Suprapubic skin (tissue), 4 donors: Measurements from ENCODE around the gene TEK. TPM values are rescaled to one million over a fixed set of nuclear protein-coding genes. Genes with fewer than 3 reads are reported as not detected.

Source experiments
- DNase-seq, 2 donors: peaks; one replicate each; pipeline ENCODE4 v3.0.0-alpha.2; 2019; ENCODE audit warnings: low spot score in 2 of 2
- H3K27ac ChIP-seq: fragments of 200-600 bp; sonication (generic); one replicate; pipeline ENCODE4 v1.5.1; 2019
- H3K27me3 ChIP-seq: fragments of 200-600 bp; sonication (generic); one replicate; pipeline ENCODE4 v1.5.1; 2019
- H3K36me3 ChIP-seq: fragments of 200-600 bp; sonication (generic); one replicate; pipeline ENCODE4 v1.5.1; 2019
- H3K4me1 ChIP-seq: fragments of 200-600 bp; sonication (generic); one replicate; pipeline ENCODE4 v1.5.1; 2019
- H3K4me3 ChIP-seq: fragments of 200-600 bp; sonication (generic); one replicate; pipeline ENCODE4 v1.5.1; 2019; ENCODE audit warnings: mild to moderate bottlenecking
- H3K9me3 ChIP-seq: fragments of 200-600 bp; sonication (generic); one replicate; pipeline ENCODE4 v1.5.1; 2019
- CTCF ChIP-seq, 2 donors: fragments of 200-600 bp in 1 of 2; fragments of 450-650 bp in 1 of 2; sonication (generic) in 1 of 2; IDR thresholded peaks; one replicate each; pipeline ENCODE4 v1.5.1; 2016 to 2019; ENCODE audit warnings: antibody characterized with exemption in 2 of 2, mild to moderate bottlenecking in 1 of 2, moderate library complexity in 1 of 2
- EP300 ChIP-seq: sonication (generic); formaldehyde crosslinking; IDR thresholded peaks from one replicate; pipeline ENCODE4 v1.6.1; 2017; ENCODE audit warnings: antibody characterized with exemption
- POLR2A ChIP-seq, 2 donors: fragments of 450-650 bp; IDR thresholded peaks; one replicate each; pipeline ENCODE4 v1.6.1; 2017; ENCODE audit warnings: antibody characterized with exemption in 2 of 2, mild to moderate bottlenecking in 2 of 2, moderate library complexity in 2 of 2
- POLR2AphosphoS5 ChIP-seq, 3 donors: sonication (generic); formaldehyde crosslinking; IDR thresholded peaks; one replicate each; pipeline ENCODE4 v1.6.1; 2017; ENCODE audit warnings: antibody characterized with exemption in 3 of 3
- WGBS: methylation state at CpG from one replicate; pipeline ENCODE4 v1.1.5; 2018; 5-methylcytosine and 5-hydroxymethylcytosine counted together
- total RNA-seq, 4 donors: library from RNA; depleted of rRNA; stranded (reverse); fragments of >200 nt; gene quantifications; one replicate each; pipeline ENCODE4 v1.1.0, GENCODE V29; 2016

TEK gene
- total RNA-seq, 4 donors from 2014 or later, result 2.0 to 7.1 (median 5.2) TPM

- no peak for DNase-seq
- TF ChIP-seq POLR2A (IDR thresholded peaks at IDR 0.05) (no peak), CTCF (IDR thresholded peaks at IDR 0.05) (no peak), EP300 (no peak), POLR2AphosphoS5 (IDR thresholded peaks at IDR 0.05) (no peak)
- 46% methylated on average over 2 of the region's 2 CpGs for WGBS
- H3K4me3 ChIP-seq, result peak overlapping the region; percentile 9
- H3K27me3 ChIP-seq, result no peaks in the 10 kb centered on the region
- H3K27ac ChIP-seq, result no peak overlapping the region
- H3K9me3 ChIP-seq, result no peaks in the 10 kb centered on the region
- H3K36me3 ChIP-seq, result no peaks in the 10 kb centered on the region
- peaks cover 6% of the 10 kb centered on the region for H3K4me1 ChIP-seq
Observed at GRCh38 chr9:27109621-27110020, 596 bp downstream of the TEK start.

- Histone ChIP-seq H3K4me1 (peaks cover 6% of the 10 kb centered on the region), H3K4me3 (peak overlapping the region; percentile 9), H3K9me3 (no peaks in the 10 kb centered on the region), H3K36me3 (no peaks in the 10 kb centered on the region), H3K27ac (no peak overlapping the region), H3K27me3 (no peaks in the 10 kb centered on the region)
- 67% methylated on average over 4 of the region's 4 CpGs for WGBS
- no peak for DNase-seq
- TF ChIP-seq CTCF (IDR thresholded peaks at IDR 0.05), result no peak
- TF ChIP-seq EP300, result no peak
- TF ChIP-seq POLR2AphosphoS5 (IDR thresholded peaks at IDR 0.05), result no peak
- TF ChIP-seq POLR2A (IDR thresholded peaks at IDR 0.05), result no peak
Observed at GRCh38 chr9:27110181-27110580, 1.2 kb downstream of the TEK start.

GRCh38 chr9:27112235-27112634 lies 3.2 kb downstream of the TEK start:
- no peak for DNase-seq

GRCh38 chr9:27117489-27118135 lies 8.6 kb downstream of the TEK start:
- H3K36me3 ChIP-seq, result no peaks in the 10 kb centered on the region
- no peaks in the 10 kb centered on the region for H3K27me3 ChIP-seq
- DNase-seq, result peak in 1 of 2 donors; percentile 78
- no peak overlapping the region for H3K4me3 ChIP-seq
- peak overlapping the region; percentile 2 for H3K27ac ChIP-seq
- TF ChIP-seq EP300 (no peak), POLR2AphosphoS5 (IDR thresholded peaks at IDR 0.05) (no peak), CTCF (IDR thresholded peaks at IDR 0.05) (no peak), POLR2A (IDR thresholded peaks at IDR 0.05) (no peak)
- no peaks in the 10 kb centered on the region for H3K4me1 ChIP-seq
- WGBS, result 42% methylated on average over 10 of the region's 10 CpGs
- H3K9me3 ChIP-seq, result no peaks in the 10 kb centered on the region

More at GRCh38 chr9:27112235-27112634, 3.2 kb downstream of the TEK start:
- Histone ChIP-seq H3K4me3 (no peak overlapping the region), H3K27ac (no peak overlapping the region), H3K9me3 (no peaks in the 10 kb centered on the region), H3K4me1 (peaks cover 6% of the 10 kb centered on the region), H3K27me3 (no peaks in the 10 kb centered on the region), H3K36me3 (no peaks in the 10 kb centered on the region)
- TF ChIP-seq POLR2A (IDR thresholded peaks at IDR 0.05) (no peak), EP300 (no peak), CTCF (IDR thresholded peaks at IDR 0.05) (no peak), POLR2AphosphoS5 (IDR thresholded peaks at IDR 0.05) (no peak)
- 69% methylated on average over 2 of the region's 2 CpGs for WGBS

- H3K4me1 ChIP-seq, result no peaks in the 10 kb centered on the region
- H3K27ac ChIP-seq, result no peak overlapping the region
- no peaks in the 10 kb centered on the region for H3K27me3 ChIP-seq
- no peak for DNase-seq
- TF ChIP-seq POLR2A (IDR thresholded peaks at IDR 0.05) (no peak), POLR2AphosphoS5 (IDR thresholded peaks at IDR 0.05) (no peak), EP300 (no peak), CTCF (IDR thresholded peaks at IDR 0.05) (no peak)
- no peaks in the 10 kb centered on the region for H3K36me3 ChIP-seq
- 90% methylated on average over 6 of the region's 6 CpGs for WGBS
- no peak overlapping the region for H3K4me3 ChIP-seq
- no peaks in the 10 kb centered on the region for H3K9me3 ChIP-seq
Observed at GRCh38 chr9:27118916-27119315, 9.9 kb downstream of the TEK start.
